PFSK-1 (cell line): ENCODE results near the gene KRT39.

Experiments used
- POLR2AphosphoS5 ChIP-seq: IDR thresholded peaks from 2 replicates; pipeline ENCODE4 v1.6.1; 2012; ENCODE audit warnings: low read depth, mild to moderate bottlenecking, control low read depth, low read length, moderate library complexity
- REST ChIP-seq, 2 experiments: IDR thresholded peaks; 2 replicates each; pipeline versions ENCODE4 v1.6.1 to v1.8.0; 2011 to 2012; ENCODE audit warnings: low read depth in 2 of 2, low read length in 2 of 2, control low read depth in 1 of 2, inconsistent platforms in 1 of 2, mild to moderate bottlenecking in 1 of 2, moderate library complexity in 1 of 2; ENCODE audit not compliant: insufficient read depth in 1 of 2
- SIN3A ChIP-seq: IDR thresholded peaks from 2 replicates; pipeline ENCODE4 v1.6.1; 2012; ENCODE audit warnings: mild to moderate bottlenecking, low read length, moderate library complexity, borderline replicate concordance; ENCODE audit not compliant: insufficient read depth

GRCh38 chr17:40945414-40945813 lies 21.3 kb downstream of the KRT39 start:
- no peak for TF ChIP-seq REST (IDR thresholded peaks at IDR 0.05; ENCODE audit: insufficient read depth in 1 of 2, low read depth in 2 of 2, low read length in 2 of 2)
- no peak for TF ChIP-seq POLR2AphosphoS5
- no peak for TF ChIP-seq SIN3A
